NCI-H524 treated with DMSO at 0.1 percent for 48 hours (cell line): ENCODE data around the gene CRX.
"Not testable (repeated sequence)": the region's sequence is repeated elsewhere in the genome, so short reads cannot be mapped to it uniquely, and the experiment has no call there.

Source experiments
- DNase-seq: peaks from one replicate; lab custom pipeline; 2025; lab: John Stamatoyannopoulos, UW

Gene CRX

DNA sequence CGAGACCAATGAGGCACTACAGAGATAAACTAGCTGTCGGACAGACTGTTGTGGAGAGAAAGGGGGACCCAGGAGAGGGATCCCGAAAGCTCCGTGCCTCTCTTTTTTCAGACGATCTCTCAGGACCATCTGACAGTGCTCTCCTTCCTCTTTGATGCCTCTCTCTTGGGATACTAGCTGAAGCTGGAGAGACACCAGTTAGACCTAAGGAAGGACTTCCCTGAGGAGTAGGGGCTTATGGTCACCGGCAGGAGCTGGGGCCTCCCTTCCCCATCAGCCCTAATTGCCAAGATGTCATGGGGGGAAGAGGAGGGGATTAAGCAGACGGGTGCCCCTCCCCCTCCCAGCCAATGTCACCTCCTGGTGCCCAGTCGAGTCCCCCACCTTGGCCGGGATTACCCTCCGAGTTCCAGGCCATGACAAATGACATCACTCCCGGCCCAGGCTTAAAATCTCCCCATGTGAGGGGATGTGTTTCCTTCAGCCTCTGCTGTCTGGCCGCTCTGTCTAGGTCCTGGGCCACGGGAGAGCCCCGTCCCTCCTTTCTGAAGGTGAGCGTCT, at the start of gene CRX:
Gene CRX (plus strand): TSS at position 478 of the 561 bp plus-strand sequence. CDS start 12,507 bp downstream, outside the sequence.
- DNase-seq, result no peak

DNA sequence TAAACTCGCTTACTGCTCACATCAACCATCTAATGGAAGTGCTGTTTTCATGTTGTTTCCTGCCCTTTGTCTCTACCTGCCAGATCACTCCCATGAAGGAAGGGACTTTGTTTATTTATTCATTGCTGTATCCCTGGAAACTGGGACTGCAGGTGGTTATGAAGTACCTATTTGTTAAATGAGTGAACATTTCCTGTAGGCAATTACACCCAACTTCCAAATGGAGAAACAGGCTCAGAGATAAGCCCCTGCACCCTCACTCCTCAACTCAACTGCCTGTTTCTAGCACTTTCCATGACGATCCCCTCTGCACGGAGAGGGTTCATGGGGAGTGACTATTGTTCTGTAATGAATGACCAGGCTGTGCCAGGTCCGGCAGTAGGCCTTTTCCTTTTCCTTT, 45.2 kb upstream of the CRX start:
- DNase-seq, result no peak

DNA sequence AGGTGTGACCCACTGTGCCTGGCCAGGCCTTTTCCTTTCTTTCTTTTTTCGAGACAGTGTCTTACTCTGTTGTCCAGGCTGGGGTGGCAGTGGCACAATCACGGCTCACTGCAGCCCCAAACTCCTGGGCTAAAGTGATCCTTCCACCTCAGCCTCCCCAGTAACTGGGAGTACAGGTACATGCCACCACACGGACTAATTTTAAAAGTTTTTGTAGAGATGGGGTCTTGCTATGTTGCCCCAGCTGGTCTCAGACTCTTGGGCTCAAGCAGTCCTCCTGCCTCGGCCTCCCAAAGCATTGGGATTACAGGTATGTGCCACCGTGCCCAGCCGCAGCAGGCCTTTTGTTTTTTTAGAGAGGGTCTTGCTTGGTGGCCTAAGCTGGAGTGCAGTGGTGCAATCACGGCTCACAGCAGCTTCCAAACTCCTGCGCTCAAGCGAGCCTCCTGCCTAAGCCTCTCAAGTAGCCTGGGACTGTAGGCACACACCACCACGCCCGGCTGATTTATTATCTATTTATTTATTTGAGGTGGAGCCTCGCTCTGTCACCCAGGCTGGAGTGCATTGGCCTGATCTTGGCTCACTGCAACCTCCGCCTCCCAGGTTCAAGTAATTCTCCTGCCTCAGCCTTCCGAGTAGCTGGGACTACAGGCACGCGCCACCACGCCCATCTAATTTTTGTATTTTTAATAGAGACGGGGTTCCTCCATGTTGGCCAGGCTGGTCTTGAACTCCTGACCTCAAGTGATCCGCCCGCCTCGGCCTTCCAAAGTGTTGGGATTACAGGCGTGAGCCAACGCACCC, 44.3 kb upstream of the CRX start:
- DNase-seq, result not testable (repeated sequence)

DNA sequence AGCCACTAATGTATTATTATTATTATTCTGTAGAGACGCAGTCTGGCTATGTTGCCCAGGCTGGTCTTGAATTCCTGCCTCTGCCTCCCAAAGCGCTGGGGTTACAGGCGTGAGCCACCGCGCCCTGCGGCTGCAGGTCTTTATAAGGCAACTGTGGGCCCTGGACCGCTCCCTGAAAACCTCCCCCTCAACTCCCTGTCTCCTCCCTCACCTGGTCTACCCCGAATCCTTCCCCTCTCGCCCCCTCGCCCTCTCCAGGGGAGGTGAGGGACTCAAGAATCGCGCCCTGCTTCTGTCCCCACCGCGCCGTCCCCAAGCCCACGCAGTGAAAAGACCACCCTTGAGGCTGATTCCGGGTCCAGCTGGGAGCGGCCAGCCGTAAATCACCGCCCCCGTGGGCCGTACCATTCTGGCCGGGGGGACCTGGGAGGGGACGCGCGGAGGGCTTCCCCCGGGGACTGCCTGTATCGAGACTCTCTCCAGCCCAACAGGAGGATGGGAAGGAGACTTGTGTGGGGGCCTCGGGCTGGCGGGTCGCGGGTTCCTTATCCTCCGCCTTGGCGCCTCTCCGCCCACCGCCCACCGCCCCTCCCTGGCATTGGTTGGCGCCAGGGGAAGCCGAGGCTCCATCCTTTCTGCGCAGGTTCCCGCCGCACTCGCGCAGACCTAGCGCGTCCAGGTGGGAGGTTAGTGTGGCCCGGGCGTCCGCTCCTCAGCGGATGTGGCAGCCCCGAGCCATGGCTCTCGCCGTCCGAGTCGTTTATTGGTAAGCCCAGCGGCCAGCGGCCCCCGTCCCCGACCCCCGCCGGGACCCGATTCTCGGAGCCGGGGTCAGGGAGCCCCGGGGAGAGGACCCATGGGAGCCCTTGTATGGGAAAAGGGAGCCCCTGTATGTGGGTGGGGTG, 43.4 kb upstream of the CRX start, which contains the start of gene SELENOW:
Gene SELENOW (plus strand): TSS at position 655 of the 905 bp plus-strand sequence. CDS start 83 bp downstream, at position 738.
- no peak for DNase-seq

DNA sequence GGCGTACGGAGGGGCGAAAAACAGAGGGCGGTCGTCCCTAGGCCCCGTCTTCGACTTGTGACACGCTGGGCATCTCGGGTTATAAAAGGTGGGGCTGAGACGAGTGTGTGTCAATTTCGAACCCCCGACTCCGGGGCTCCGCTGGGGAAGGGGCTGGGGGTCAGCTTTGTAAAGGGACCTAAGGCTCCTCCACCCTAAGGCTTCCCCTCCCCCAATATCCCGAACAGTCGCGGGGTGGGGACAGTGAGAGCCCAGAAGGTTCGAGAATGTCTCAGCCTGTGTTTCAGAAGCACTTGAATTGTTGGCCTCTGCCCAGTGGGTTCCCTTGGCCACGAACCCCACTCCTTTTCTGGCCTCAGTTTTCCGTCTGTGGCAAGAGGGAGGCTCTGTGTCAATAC, 42.8 kb upstream of the CRX start:
- no peak for DNase-seq

DNA sequence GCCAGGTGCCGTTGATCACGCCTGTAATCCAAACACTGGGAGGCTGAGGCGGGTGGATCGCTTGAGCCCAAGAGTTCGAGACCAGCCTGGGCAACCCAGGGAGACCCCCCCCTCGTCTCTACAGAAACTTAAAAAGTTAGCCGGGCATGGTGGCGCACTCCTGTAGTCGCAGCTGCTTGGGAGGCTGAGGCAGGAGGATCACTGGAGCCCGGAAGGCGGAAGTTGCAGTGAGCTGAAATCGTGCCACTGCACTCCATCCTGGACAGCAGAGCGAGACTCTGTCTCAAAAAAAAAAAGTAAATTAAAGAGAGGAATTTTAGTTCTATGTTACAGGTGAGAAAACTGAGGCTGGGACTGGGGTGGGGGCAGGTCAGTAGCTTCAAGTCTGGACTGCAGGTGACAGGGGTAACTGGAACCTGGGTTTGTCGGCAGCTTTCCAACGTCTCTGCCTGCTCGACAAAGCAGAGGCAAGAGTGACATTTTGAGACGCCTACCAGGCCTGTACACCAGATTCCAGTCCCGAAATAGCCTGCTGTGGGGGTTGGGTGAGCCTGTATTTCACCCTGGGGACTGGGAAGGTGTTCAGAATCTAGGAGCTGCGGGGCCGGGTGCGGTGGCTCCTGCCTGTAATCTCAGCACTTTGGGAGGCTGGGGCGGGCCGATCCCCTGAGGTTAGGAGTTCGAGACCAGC, 42.1 kb upstream of the CRX start:
- no peak for DNase-seq

DNA sequence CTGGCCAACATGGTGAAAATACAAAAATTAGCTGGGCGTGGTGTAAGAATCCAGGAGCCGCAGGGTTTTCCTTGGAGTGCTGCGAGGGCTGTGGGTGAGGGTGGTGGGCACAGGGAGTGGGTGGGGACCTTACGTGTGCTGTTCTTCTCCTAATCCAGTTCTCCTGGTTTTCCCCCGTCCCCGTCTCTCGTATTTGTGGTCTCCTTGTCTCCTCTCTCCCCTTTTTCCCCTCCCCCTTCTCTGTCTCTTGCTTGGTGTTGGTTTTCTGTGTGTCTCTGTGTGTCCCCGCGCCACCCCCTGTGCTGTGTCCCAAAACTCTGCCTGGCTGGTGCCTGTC, 41.6 kb upstream of the CRX start:
- no peak for DNase-seq

DNA sequence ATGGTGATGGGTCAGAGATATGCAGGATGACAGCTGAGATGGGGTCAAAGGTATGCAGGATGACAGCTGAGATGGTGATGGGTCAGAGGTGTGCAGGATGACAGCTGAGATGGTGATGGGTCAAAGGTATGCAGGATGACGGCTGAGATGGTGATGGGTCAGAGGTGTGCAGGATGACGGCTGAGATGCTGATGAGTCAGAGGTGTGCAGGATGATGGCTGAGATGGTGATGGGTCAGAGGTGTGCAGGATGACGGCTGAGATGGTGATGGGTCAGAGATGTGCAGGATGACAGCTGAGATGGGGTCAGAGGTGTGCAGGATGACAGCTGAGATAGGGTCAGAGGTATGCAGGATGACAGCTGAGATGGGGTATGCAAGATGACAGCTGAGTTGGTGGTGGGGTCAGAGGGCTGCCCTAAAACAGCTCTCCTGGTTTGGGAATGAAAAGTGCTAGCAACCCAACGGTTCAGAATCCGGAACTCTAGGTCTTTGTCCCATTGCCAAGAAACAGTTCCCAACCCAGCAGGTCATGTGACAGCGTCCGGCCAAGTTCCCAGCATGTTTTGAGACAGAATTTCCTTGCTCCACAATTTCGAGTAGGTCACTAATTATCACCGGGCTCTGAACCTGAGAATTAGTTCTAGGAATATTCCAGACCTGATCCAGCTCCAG, 40.0 kb upstream of the CRX start:
- no peak for DNase-seq

DNA sequence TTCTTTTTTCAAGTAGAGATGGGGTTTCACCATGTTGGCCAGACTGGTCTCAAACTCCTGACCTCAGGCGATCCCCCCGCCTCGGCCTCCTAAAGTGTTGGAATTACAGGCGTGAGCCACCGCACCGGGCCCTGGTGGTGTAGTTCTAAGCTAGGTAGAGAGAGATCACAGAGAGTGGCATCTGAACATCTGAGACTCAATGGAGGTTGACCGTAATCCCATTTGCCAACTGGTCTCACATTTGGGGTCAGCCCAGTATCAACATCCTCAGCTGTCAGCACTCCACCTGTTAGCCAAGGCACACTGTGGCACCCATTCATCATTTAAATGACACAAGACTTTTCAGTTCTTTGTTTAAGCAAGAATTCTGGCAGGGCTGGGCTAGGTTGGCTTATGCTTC, 35.2 kb upstream of the CRX start:
- no peak for DNase-seq

DNA sequence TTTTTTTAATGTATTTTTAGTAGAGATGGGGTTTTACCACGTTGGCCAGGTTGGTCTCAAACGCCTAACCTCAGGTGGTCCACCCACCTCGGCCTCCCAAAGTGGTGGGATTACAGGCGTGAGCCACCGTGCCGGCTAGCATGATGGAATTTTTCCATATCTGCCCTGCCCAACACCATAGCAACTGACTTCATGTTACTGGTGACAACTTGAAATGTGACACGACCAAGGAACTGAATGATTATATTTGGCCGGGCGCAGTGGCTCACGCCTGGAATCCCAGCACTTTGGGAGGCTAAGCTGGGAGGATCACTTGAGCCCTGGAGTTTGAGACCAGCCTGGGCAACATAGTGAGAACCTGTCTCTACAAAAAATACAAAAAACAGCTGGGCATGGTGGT, 34.4 kb upstream of the CRX start:
- not testable (repeated sequence) for DNase-seq

DNA sequence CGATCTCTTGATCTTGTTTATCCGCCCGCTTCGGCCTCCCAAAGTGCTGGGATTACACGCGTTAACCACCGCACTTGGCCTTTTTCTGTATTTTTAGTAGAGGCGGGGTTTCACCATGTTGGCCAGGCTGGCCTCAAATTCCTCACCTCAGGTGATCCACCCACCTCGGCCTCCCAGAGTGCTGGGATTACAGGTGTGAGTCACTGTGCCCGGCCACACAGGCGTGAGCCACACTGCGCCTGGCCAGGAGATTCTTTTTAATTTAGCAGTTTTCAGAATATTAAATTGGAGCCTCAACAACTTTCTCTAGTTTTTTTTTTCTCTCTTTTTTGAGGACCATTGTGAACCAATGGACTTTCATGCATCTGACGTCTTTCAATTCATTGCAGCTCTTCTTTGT, 31.9 kb upstream of the CRX start:
- not testable (repeated sequence) for DNase-seq

DNA sequence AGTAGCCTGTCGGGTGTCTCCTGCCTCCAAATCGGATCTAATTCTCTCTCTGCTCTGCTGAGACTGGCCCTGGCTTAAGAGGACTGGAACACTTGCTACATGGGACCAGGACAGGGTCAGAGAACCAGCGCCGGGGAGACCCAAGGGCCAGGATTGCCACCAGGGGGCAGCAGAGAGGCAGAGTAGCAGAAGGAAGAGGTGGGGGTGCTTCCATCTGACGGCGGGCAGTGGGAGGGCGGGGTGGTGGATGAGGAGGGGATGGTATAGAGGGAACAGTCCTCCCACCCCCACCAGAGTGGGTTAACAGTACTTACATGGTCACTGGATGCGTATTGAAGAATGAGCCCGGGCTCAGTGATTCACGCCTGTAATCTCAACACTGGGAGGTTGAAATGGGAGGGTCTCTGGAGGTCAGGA, 31.3 kb upstream of the CRX start:
- DNase-seq, result no peak

DNA sequence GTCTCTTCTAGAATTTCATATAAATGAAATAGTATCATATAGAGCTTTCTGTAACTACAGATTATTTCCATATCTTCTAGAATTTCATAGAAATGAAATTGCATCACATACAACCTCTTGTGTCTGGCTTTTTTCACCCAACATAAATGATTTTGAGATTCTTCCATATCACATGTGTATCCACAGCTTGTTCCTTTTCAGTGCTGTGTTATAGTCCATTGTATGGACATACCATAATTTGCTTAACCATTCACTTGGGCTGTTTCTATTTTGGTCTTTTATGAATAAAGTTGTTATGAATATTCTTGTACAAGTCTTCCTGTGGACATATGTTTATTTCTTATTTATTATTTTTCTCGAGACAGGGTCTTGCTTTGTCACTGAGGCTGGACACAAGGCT, 29.1 kb upstream of the CRX start:
- DNase-seq, result no peak

DNA sequence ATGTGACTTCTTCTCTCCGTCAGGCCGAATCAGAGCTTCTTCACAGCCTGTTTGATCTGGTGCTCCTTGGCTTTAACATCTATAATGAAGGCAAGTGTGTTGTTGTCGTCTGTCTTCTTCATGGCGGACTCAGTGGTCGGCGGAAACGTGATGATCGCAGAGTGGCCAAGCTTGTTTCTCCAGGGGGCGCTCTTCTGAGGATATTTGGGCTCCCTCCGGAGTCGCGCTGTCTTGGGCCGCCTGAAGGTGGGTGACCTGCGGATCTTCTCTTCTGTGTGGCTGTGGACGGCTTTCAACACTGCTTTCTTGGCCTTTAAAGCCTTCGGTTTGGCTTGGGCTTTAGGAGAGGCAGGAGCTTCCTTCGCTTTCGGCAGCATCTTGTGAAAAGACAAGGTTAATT, 27.2 kb upstream of the CRX start:
- no peak for DNase-seq

DNA sequence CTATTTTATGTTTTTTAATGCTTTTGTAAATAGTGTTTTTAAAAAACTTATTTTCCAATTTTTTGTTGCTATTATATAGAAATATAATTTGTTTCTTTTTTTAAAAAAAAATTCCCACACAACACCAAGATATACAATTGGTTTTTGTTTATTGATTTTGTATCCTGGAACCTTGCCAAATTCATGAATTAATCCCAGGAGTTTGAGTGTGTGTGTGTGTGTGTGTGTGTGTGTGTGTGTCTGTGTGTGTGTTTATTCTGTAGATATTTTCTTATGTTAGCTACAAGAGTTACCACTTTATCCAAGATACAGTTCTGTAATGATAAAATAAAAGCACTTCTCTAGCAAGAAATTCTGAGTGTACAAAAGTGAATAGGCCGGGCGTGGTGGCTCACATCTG, 25.0 kb upstream of the CRX start:
- DNase-seq, result no peak

DNA sequence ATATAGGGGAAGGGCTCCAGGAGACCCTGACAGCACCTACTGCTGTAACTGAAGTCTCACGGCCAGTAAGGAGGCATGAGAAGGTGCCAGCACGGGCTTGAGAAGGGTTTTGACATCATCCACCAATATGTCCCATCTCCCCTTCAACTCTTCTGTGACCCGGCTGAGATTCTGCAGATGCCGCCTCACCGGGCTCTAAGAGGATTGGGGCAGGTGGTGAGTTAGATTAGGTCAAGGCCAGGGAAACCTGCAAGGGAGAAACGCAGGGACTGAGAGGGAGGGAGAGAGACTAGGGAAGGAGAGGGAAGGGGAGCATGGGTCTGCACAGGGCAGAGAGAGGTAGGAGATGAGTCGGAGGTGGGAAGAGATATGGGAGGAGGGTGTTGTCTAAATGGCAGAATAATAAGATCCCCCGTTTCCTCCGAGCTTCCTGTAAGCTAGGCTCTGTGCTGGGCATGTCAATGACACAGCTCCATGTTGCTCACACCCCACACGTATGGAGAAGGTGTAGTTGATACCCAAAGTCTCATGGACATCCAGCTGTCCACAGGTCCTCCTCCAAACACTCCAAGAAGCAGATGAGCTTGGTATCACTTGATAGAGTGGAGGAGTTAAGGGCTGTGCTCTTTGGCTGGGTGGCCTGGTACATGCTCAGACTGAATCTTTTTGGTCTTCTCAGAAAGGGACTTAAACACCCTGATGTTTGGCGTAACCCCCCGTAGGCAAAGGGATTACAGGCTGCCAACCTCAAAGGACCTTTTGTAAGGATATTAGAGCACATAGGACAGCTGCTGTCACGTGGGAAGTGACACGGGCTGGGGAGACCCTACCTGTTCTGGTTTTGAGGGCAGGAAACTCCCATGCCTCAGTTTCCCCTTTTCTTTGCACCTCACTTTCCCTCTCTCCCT, 23.5 kb upstream of the CRX start:
- DNase-seq, result no peak

DNA sequence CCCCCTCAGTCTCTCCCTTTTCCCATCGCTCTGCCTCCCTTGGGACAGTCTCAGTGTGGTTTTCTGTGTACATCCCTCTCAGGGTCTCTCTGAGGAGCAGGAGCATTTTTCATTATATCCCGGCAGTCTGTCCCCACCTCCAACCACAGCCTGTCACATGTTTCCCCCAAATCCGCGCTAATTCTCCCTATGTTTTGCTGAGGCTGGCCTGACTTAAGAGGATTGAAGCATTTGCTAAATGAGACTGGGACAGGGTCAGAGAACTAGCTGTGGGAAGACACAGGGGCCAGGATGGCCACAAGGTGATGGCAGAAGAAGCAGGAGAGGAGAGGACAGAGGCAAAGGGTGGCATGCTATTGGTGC, 22.9 kb upstream of the CRX start:
- DNase-seq, result no peak

DNA sequence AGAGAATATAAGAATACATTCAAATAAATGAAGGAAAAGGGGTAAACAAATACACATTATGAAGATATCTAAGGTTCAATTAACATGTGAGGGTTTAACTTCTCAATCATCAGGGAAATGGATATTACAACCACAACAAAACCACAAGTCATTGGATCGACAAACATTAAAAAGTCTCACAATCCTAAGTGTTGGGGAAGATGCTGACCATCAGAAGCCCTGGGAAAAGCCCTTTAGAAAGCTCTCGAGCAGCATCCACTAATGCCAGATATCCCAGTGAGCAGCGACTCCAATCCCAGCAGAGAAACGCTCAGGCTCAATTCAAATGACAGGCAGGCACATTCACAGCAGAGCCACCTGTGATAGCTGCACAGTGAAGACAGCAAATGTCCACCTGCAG, 20.5 kb upstream of the CRX start:
- no peak for DNase-seq

DNA sequence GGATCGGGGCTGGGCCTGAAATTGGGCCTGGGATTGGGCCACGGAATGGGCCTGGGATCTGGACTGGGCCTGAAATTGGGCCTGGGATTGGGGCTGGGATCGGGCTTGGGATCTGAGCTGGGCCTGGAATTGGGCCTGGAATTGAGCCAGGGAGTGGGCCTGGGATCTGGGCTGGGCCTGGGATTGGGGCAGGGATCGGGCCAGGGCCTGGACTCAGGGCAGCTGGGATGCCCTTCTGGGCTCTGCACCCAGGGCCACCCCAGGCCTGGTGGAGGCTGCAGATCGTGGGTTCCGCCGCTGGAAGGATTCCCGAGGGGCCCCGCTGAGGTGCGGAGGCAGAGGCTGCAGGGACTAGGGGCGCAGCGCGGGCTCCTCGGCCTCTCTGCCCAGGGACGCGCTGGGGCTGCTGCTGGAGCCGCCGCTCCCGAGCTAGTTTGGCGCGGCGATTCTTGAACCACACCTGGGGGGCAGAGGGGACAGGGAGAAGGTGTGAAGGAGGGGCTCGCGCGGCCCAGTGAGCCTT, 19.2 kb upstream of the CRX start:
- no peak for DNase-seq

DNA sequence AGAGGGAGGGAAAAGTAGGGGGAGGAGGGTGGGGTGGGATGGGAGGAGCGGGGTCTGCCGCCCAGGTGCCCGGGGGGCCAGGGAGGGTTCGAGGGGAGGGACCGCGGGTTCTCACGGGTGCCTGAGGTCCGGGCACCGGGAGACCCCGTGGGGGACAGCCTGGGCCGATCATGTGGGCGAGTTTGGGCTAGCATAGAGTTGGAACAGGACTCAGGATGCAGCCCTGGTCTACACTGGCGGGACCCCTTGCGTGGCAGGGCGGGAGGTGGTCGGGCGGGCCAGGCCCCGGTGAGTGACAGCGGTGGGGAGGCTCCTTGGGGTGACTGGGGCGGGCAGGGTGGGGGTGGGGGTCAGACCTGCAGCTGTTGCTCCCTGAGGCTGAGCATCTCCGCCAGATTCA, 18.6 kb upstream of the CRX start:
- not testable (repeated sequence) for DNase-seq
